ENCODE measurements around the gene SYTL5.
"Not testable (repeated sequence)": the region's sequence is repeated elsewhere in the genome, so short reads cannot be mapped to it uniquely, and the experiment has no call there.

SYTL5 gene

GRCh38 chrX:38006291-38006690 lies at the start of gene SYTL5:
SYTL5 (plus strand) TSS chrX:38006553; CDS start chrX:38033890, 27,337 bp downstream.
- no peak for DNase-seq (ENCODE audit: low read depth in 3 of 3)

- no peak for DNase-seq (ENCODE audit: low read depth in 3 of 3)
These were observed 47.7 kb upstream of the SYTL5 start for GRCh38 chrX:37958525-37959211.

- no peak for DNase-seq (ENCODE audit: low read depth in 3 of 3)
These were observed 46.9 kb upstream of the SYTL5 start for GRCh38 chrX:37959212-37960021.

- DNase-seq (ENCODE audit: low read depth in 3 of 3): no peak
These were observed 45.2 kb upstream of the SYTL5 start for GRCh38 chrX:37961118-37961517.

- DNase-seq (ENCODE audit: low read depth in 3 of 3): no peak
These were observed 38.6 kb upstream of the SYTL5 start for GRCh38 chrX:37967714-37968113.

- DNase-seq (ENCODE audit: low read depth in 3 of 3): no peak
These were observed 30.9 kb upstream of the SYTL5 start for GRCh38 chrX:37975421-37975820.

GRCh38 chrX:37976153-37976552 lies 30.2 kb upstream of the SYTL5 start:
- no peak for DNase-seq (ENCODE audit: low read depth in 3 of 3)

GRCh38 chrX:37984880-37985279 lies 21.5 kb upstream of the SYTL5 start:
- no peak for DNase-seq (ENCODE audit: low read depth in 3 of 3)

GRCh38 chrX:37986893-37987292 lies 19.5 kb upstream of the SYTL5 start:
- no peak for DNase-seq (ENCODE audit: low read depth in 3 of 3)

- DNase-seq (ENCODE audit: low read depth in 3 of 3): no peak
These were observed 17.0 kb upstream of the SYTL5 start for GRCh38 chrX:37989304-37989703.

- DNase-seq (ENCODE audit: low read depth in 3 of 3): not testable (repeated sequence)
These were observed 15.1 kb upstream of the SYTL5 start for GRCh38 chrX:37991303-37991702.

- no peak for DNase-seq (ENCODE audit: low read depth in 3 of 3)
These were observed 13.2 kb upstream of the SYTL5 start for GRCh38 chrX:37993176-37993575.

- DNase-seq (ENCODE audit: low read depth in 3 of 3): no peak
These were observed 12.3 kb upstream of the SYTL5 start for GRCh38 chrX:37993837-37994619.

GRCh38 chrX:37995428-37995827 lies 10.9 kb upstream of the SYTL5 start:
- DNase-seq (ENCODE audit: low read depth in 3 of 3): no peak

GRCh38 chrX:37997096-37997495 lies 9.3 kb upstream of the SYTL5 start:
- DNase-seq (ENCODE audit: low read depth in 3 of 3): no peak

GRCh38 chrX:37998586-37999262 lies 7.6 kb upstream of the SYTL5 start:
- DNase-seq (ENCODE audit: low read depth in 3 of 3): no peak

GRCh38 chrX:38000706-38001105 lies 5.6 kb upstream of the SYTL5 start:
- no peak for DNase-seq (ENCODE audit: low read depth in 3 of 3)

GRCh38 chrX:38004046-38004445 lies 2.3 kb upstream of the SYTL5 start:
- no peak for DNase-seq (ENCODE audit: low read depth in 3 of 3)

GRCh38 chrX:38006778-38007177 lies 425 bp downstream of the SYTL5 start:
- no peak for DNase-seq (ENCODE audit: low read depth in 3 of 3)

GRCh38 chrX:38008658-38009057 lies 2.3 kb downstream of the SYTL5 start:
- no peak for DNase-seq (ENCODE audit: low read depth in 3 of 3)

- DNase-seq (ENCODE audit: low read depth in 3 of 3): no peak
These were observed 3.3 kb downstream of the SYTL5 start for GRCh38 chrX:38009641-38010040.

Data from stimulated activated CD4-positive, alpha-beta T cell treated with anti-CD3 and anti-CD28 coated beads, TNF-alpha, amount 100 ng/mL, for 48 hours (primary cell).